HepG2 (cell line): Measurements from ENCODE around the gene RIMBP2. TPM values are rescaled to one million over a fixed set of nuclear protein-coding genes. Genes with fewer than 3 reads are reported as not detected.

Experiments used
- STAT6 ChIP-seq: sonication (generic); formaldehyde crosslinking; IDR thresholded peaks from 2 replicates; pipeline ENCODE4 v1.4.0; 2020; ENCODE audit warnings: missing genetic modification reagents, mild to moderate bottlenecking, borderline replicate concordance
- TSC22D2 ChIP-seq: sonication (generic); formaldehyde crosslinking; IDR thresholded peaks from 2 replicates; pipeline ENCODE4 v1.5.1; 2020; ENCODE audit warnings: missing genetic modification reagents, mild to moderate bottlenecking, borderline replicate concordance
- USF2 ChIP-seq, 2 experiments: sonication (generic) in 1 of 2; formaldehyde crosslinking in 1 of 2; IDR thresholded peaks; 2 replicates each; pipeline versions ENCODE4 v1.5.1 to v1.6.1; 2011 to 2020; ENCODE audit warnings: borderline replicate concordance in 1 of 2, low read depth in 1 of 2, low read length in 1 of 2, mild to moderate bottlenecking in 1 of 2, missing genetic modification reagents in 1 of 2, moderate library complexity in 1 of 2
- ZNF407 ChIP-seq: sonication (generic); formaldehyde crosslinking; IDR thresholded peaks from one replicate; pipeline ENCODE4 v1.5.1; 2020; ENCODE audit warnings: mild to moderate bottlenecking, missing genetic modification reagents; ENCODE audit errors: not compliant biosample characterization
- polyA plus RNA-seq, 8 experiments: library from polyadenylated mRNA; depleted of rRNA in 3 of 8; stranded (reverse) in 7 of 8; unstranded in 1 of 8; fragments of >200 nt; fragmentation: Illumina TruSeq in 4 of 8; extraction: Trizol in 4 of 8; gene quantifications; 2 replicates each; pipeline versions ENCODE4 v1.2.1 to v1.2.3, GENCODE V29; 2011 to 2016; ENCODE audit warnings: low read depth in 4 of 8, missing spikeins in 1 of 8, mixed read lengths in 1 of 8; ENCODE audit not compliant: insufficient read depth in 1 of 8
- total RNA-seq, 5 experiments: library from RNA; depleted of rRNA; stranded (reverse); fragments of >200 nt; fragmentation: Illumina TruSeq; extraction: Trizol; gene quantifications; 2 replicates each; pipeline ENCODE4 v1.2.3, GENCODE V29; 2016; ENCODE audit warnings: low read depth in 1 of 5

RIMBP2 gene
- total and polyA plus RNA-seq, 2 of the 13 experiments (the other 11 are each of a cell fraction or from before 2014, with no cell fraction given) = 0.03 TPM; not detected in 1

- TF ChIP-seq ZNF407 (CRISPR knock-in tag) (no peak), TSC22D2 (CRISPR knock-in tag) (no peak), STAT6 (CRISPR knock-in tag) (no peak), USF2 (IDR thresholded peaks at IDR 0.05; ENCODE audit: low read depth, low read length) (no peak), USF2 (CRISPR knock-in tag; IDR thresholded peaks at IDR 0.05; ENCODE audit: borderline replicate concordance) (no peak)
Measured at GRCh38 chr12:130717752-130718151, 1.7 kb upstream of the RIMBP2 start (continued).
